Panc1 (cell line): ENCODE results near the gene TBC1D22A. TPM values are rescaled to one million over a fixed set of nuclear protein-coding genes. Genes with fewer than 3 reads are reported as not detected.

Experiments used
- ATAC-seq: fragments of 200-7000 bp; cut with Tn5 transposase; 2 replicates; pipeline ENCODE4 v1.9.1; 2020; ENCODE audit warnings: mild to moderate bottlenecking, moderate library complexity
- BruUV-seq: library from RNA; stranded (reverse); fragments of 400-500 nt; replicated peaks from 2 replicates; lab custom pipeline; 2021; lab: Mats Ljungman, UMichigan
- CTCF ChIA-PET: fragments of 300-600 bp; sonication (Branson Sonifier 250); formaldehyde crosslinking; loops from one replicate; lab custom pipeline; 2022; ENCODE audit warnings: antibody characterized with exemption; lab: Charles Lee
- POLR2A ChIA-PET: fragments of 300-600 bp; sonication (Branson Sonifier 250); formaldehyde crosslinking; loops from one replicate; lab custom pipeline; 2022; ENCODE audit warnings: antibody characterized with exemption; lab: Charles Lee
- DNase-seq: peaks from one replicate; pipeline ENCODE4 v3.0.0-alpha.2; 2010; ENCODE audit warnings: low read depth, low spot score
- H3K27ac ChIP-seq: 2 replicates; pipeline ENCODE4 v1.5.1; 2011; ENCODE audit warnings: mild to moderate bottlenecking, low read length, inconsistent platforms
- H3K27me3 ChIP-seq: fragments of 200-500 bp; sonication (Bioruptor generic); 2 replicates; pipeline ENCODE4 v1.6.0; 2014; ENCODE audit warnings: low read length, inconsistent platforms; ENCODE audit not compliant: control insufficient read depth, insufficient read depth
- H3K36me3 ChIP-seq: fragments of 200-500 bp; sonication (Bioruptor generic); 2 replicates; pipeline ENCODE4 v1.5.1; 2014; ENCODE audit warnings: inconsistent platforms, mild to moderate bottlenecking, low read length, moderate library complexity; ENCODE audit not compliant: control insufficient read depth, insufficient read depth
- H3K4me1 ChIP-seq: 2 replicates; pipeline ENCODE4 v1.5.1; 2011; ENCODE audit warnings: inconsistent platforms, mild to moderate bottlenecking, low read length, moderate library complexity; ENCODE audit not compliant: control insufficient read depth, insufficient read depth
- H3K4me3 ChIP-seq, 2 experiments: 2 replicates each; pipeline ENCODE4 v1.5.1; 2011 to 2012; ENCODE audit warnings: low read depth in 2 of 2, low read length in 2 of 2, mild to moderate bottlenecking in 2 of 2, inconsistent platforms in 1 of 2, moderate library complexity in 1 of 2
- H3K9me3 ChIP-seq: fragments of 200-500 bp; sonication (Bioruptor generic); 2 replicates; pipeline ENCODE4 v1.5.1; 2014; ENCODE audit warnings: low read depth, mild to moderate bottlenecking, inconsistent platforms, low read length, moderate library complexity; ENCODE audit not compliant: control insufficient read depth, insufficient read depth
- POLR2AphosphoS5 ChIP-seq: IDR thresholded peaks from 2 replicates; pipeline ENCODE4 v1.6.1; 2012; ENCODE audit warnings: mild to moderate bottlenecking, low read depth, low read length, moderate library complexity
- SIN3A ChIP-seq: IDR thresholded peaks from 2 replicates; pipeline ENCODE4 v1.6.1; 2012; ENCODE audit warnings: low read depth, mild to moderate bottlenecking, low read length, moderate library complexity, borderline replicate concordance; ENCODE audit not compliant: insufficient read depth
- TCF7L2 ChIP-seq: IDR thresholded peaks from 2 replicates; pipeline ENCODE4 v1.6.1; 2011; ENCODE audit warnings: mild to moderate bottlenecking, low read depth, low read length, inconsistent platforms
- in situ Hi-C: cut with HindIII; loops from 2 replicates; pipeline ENCODE4 v1.10.0; 2016; ENCODE audit warnings: low sequenced_read_pairs, low pct_unique_long_range_greater_than_20kb
- intact Hi-C: fragments of 100-400 bp; cut with micrococcal nuclease; formaldehyde crosslinking; loops from one replicate; pipeline ENCODE4 v1.10.0; 2022; ENCODE audit not compliant: unreplicated experiment
- total RNA-seq: library from RNA; stranded (reverse); gene quantifications from one replicate; pipeline ENCODE4 v1.2.1, GENCODE V29; 2021; ENCODE audit not compliant: unreplicated experiment
- TF ChIP-seq, protein P1 (sequence below), 2 experiments: IDR thresholded peaks; 2 replicates each; pipeline ENCODE4 v1.6.1; 2011 to 2012; ENCODE audit warnings: low read depth in 2 of 2, control low read depth in 1 of 2, low read length in 1 of 2, mild to moderate bottlenecking in 1 of 2, moderate library complexity in 1 of 2; ENCODE audit not compliant: insufficient read depth in 1 of 2
- TF ChIP-seq, protein P2 (sequence below): fragments of 450-650 bp; IDR thresholded peaks from 2 replicates; pipeline ENCODE4 v1.5.1; 2017; ENCODE audit warnings: mild to moderate bottlenecking

Gene TBC1D22A
- total RNA-seq, 1 experiment from 2014 or later = 28.7 TPM

DNA sequence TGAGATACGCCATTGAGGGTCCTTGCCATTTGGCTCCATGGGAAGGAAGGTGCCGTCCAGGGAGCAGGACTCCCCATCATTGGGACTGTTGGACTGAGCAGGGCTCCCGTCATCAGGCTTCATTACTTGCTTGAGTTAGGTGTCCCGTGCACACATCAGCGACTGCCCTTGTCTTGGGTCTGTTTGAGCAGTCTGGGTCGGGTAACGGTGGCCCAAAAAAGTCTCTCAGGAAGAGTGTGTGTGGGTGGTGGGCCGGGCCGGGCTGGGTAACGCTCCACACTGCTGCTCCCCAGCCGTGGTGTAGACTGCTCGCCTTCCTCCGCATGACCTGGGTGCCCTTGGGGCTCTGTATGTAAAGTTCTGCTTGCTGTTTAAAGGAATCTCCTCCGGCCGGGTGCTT is 293.5 kb downstream of the TBC1D22A start:
- no peak for TF ChIP-seq SIN3A
- TF ChIP-seq, protein P1, sequence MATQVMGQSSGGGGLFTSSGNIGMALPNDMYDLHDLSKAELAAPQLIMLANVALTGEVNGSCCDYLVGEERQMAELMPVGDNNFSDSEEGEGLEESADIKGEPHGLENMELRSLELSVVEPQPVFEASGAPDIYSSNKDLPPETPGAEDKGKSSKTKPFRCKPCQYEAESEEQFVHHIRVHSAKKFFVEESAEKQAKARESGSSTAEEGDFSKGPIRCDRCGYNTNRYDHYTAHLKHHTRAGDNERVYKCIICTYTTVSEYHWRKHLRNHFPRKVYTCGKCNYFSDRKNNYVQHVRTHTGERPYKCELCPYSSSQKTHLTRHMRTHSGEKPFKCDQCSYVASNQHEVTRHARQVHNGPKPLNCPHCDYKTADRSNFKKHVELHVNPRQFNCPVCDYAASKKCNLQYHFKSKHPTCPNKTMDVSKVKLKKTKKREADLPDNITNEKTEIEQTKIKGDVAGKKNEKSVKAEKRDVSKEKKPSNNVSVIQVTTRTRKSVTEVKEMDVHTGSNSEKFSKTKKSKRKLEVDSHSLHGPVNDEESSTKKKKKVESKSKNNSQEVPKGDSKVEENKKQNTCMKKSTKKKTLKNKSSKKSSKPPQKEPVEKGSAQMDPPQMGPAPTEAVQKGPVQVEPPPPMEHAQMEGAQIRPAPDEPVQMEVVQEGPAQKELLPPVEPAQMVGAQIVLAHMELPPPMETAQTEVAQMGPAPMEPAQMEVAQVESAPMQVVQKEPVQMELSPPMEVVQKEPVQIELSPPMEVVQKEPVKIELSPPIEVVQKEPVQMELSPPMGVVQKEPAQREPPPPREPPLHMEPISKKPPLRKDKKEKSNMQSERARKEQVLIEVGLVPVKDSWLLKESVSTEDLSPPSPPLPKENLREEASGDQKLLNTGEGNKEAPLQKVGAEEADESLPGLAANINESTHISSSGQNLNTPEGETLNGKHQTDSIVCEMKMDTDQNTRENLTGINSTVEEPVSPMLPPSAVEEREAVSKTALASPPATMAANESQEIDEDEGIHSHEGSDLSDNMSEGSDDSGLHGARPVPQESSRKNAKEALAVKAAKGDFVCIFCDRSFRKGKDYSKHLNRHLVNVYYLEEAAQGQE (IDR thresholded peaks at IDR 0.05; ENCODE audit: insufficient read depth in 1 of 2, low read depth in 2 of 2, low read length in 1 of 2) = no peak
- no peak for TF ChIP-seq POLR2AphosphoS5
- TF ChIP-seq TCF7L2 = no peak
- TF ChIP-seq, protein P2, sequence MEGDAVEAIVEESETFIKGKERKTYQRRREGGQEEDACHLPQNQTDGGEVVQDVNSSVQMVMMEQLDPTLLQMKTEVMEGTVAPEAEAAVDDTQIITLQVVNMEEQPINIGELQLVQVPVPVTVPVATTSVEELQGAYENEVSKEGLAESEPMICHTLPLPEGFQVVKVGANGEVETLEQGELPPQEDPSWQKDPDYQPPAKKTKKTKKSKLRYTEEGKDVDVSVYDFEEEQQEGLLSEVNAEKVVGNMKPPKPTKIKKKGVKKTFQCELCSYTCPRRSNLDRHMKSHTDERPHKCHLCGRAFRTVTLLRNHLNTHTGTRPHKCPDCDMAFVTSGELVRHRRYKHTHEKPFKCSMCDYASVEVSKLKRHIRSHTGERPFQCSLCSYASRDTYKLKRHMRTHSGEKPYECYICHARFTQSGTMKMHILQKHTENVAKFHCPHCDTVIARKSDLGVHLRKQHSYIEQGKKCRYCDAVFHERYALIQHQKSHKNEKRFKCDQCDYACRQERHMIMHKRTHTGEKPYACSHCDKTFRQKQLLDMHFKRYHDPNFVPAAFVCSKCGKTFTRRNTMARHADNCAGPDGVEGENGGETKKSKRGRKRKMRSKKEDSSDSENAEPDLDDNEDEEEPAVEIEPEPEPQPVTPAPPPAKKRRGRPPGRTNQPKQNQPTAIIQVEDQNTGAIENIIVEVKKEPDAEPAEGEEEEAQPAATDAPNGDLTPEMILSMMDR = no peak
- Histone ChIP-seq H3K36me3 (no peaks in the 10 kb centered on the region), H3K27me3 (no peaks in the 10 kb centered on the region), H3K9me3 (no peaks in the 10 kb centered on the region), H3K27ac (no peak overlapping the region), H3K4me1 (no peaks in the 10 kb centered on the region), H3K4me3 (no peak overlapping the region)
- no peak for ATAC-seq
- DNase-seq = no peak
- ChIA-PET POLR2A (no interaction called here), CTCF (no interaction called here)
- no TSS peak for BruUV-seq
- in situ Hi-C loops (no loop called here), intact Hi-C loops (no loop called here)

DNA sequence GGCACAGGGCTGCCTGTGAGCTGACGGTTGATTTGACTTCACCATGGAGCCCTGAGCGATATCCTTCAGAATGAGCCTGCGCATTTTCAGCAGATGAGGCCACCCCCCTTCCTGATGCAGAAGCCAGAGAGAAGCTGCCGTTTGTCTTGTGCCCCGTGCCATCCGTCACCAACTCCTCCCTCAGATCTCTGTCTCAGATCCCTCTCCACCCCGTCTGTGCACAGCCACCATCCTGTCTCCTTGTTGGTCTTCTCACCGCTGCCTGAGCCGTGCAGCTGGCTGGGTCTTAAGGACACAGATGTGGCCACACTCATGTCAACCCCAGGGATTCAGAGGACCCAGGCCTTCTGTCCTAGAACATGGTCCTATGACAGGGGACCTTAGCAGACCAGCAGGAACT is 293.9 kb downstream of the TBC1D22A start:
- no peak for DNase-seq
- no TSS peak for BruUV-seq
- Histone ChIP-seq H3K36me3 (no peaks in the 10 kb centered on the region), H3K4me3 (no peak overlapping the region), H3K27ac (no peak overlapping the region), H3K9me3 (no peaks in the 10 kb centered on the region), H3K4me1 (no peaks in the 10 kb centered on the region), H3K27me3 (no peaks in the 10 kb centered on the region)
- ChIA-PET CTCF (no interaction called here), POLR2A (no interaction called here)
- intact Hi-C loops = no loop called here
- in situ Hi-C loops = no loop called here
- ATAC-seq = no peak
- TF ChIP-seq SIN3A (no peak), POLR2AphosphoS5 (no peak), TCF7L2 (no peak)
- TF ChIP-seq, protein P2 = no peak
- TF ChIP-seq, protein P1 (IDR thresholded peaks at IDR 0.05; ENCODE audit: insufficient read depth in 1 of 2, low read depth in 2 of 2, low read length in 1 of 2) = no peak
